Fibroblast of skin of right quadriceps (primary cell): ENCODE results near the gene ZNF622.

Experiments used
- DNase-seq: peaks from one replicate; pipeline ENCODE4 v3.0.0-alpha.2; 2013

ZNF622 gene, protein sequence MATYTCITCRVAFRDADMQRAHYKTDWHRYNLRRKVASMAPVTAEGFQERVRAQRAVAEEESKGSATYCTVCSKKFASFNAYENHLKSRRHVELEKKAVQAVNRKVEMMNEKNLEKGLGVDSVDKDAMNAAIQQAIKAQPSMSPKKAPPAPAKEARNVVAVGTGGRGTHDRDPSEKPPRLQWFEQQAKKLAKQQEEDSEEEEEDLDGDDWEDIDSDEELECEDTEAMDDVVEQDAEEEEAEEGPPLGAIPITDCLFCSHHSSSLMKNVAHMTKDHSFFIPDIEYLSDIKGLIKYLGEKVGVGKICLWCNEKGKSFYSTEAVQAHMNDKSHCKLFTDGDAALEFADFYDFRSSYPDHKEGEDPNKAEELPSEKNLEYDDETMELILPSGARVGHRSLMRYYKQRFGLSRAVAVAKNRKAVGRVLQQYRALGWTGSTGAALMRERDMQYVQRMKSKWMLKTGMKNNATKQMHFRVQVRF

DNA sequence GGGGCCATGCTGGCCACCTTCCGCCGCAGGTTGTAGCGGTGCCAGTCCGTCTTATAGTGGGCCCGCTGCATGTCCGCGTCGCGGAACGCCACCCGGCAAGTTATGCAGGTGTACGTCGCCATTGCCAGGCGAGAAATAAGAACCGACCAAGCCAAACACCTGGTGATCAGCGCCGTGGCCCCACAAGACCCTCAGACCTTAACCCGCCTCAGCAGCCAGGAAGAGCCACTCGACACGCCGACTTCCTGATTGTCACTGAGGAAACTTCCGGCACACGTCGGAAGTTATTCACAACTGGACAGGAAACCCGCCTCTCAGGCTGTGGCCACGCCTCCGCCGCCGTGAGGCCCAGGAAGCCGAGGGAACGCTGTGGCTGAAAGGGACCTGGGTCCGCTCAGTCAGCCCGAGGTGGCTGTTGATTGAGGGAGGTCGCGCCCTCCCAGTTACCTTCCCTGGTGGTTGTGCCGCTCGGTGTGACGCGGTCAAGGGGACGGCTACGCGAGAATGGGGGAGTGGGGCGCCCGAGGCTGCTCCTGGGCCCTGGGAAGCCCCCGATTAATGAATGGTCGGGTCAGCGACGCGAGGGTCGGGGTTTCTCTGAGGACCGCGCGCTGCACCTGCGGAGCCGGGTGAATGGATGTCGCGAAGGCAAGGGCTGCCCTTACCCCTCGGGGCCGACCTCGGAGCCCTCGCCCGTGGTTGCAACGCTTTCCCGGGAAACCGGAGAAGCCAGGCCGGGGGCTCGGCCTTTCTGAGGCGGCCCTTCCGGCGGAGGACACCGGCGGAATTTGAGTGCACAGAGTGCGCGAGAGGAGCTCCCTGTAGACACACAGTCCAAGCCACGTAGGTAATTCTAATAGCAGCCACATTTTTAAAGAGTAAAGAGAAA is at the start of gene ZNF622:
ZNF622 (minus strand) TSS at position 257 of the 889 bp plus-strand sequence; CDS start at position 122, 135 bp downstream.
- DNase-seq, result peak; percentile 86

DNA sequence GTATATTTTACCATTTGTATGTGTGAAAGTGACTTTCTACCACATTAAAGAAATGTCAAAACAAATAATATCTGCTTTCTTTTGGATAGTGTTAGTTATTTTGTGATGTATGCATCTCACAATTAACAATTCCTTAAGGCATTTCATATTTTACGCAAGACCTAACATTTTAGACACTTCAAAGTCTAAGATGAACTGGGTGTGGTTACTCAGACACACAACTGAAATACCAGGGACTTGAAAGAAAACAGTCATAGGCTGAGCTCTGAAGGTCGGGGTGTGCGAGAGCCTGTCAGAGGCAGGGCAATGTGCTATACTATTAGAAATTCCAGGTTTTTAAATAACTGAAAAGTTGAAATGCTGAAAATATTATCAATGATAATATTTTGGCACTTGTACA is 44.5 kb upstream of the ZNF622 start:
- DNase-seq, result no peak

DNA sequence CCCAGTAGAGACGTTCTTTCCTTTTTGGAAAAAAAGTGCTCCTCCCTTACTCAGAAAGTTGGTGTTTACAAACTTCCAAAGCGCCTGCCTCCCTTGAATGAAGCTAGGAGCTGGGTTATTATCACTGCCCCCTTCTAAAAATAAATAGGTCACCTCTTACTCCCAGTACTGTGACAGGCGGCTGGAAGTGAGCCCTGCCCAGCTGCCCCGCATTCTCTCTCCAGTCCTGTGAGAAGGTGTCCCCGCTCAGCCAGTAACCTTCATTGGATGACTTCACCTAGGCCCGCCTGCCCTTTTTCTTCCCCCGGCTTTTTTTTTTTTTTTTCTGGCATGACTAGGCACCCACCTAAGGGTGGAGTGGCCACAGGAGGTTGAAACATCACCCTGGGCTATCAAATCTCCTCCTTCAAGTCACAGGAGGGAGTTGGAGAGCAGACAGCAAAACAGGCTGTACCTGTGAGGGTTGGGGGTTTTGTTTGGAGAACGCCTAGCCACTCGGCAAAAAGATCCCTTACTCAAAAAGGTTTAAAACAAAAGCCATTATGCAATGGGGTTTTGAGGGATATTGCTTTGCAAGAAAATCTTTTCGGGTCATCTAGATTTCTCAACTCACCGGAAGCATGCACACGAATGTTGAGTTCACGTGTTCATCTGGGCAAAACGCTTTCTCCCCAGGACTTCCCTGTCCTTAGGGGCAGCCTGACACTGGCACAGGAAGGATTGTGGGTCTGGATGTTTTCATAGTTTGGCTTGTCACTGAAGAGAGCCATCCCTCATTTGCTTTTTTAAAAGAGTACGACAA is 43.3 kb upstream of the ZNF622 start:
- DNase-seq, result no peak

DNA sequence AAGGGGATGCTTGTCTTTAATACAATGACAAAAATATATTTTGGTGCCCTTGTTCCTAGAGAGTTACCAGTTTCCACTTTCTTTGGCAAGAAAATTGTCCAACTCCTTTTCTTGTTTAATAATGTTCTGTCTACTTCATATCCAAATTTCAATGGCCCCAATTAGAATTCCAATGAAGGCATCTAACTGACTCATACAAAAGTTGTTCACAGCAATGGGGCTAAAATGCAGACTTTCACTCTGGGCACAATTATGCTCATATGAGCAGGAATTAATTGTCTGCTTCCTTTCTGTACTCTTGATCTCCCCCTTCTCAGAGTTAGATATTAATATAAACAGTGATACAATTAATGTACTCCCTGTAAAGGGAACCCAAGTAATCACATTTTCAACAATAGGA is 42.1 kb upstream of the ZNF622 start:
- DNase-seq, result peak; percentile 54

DNA sequence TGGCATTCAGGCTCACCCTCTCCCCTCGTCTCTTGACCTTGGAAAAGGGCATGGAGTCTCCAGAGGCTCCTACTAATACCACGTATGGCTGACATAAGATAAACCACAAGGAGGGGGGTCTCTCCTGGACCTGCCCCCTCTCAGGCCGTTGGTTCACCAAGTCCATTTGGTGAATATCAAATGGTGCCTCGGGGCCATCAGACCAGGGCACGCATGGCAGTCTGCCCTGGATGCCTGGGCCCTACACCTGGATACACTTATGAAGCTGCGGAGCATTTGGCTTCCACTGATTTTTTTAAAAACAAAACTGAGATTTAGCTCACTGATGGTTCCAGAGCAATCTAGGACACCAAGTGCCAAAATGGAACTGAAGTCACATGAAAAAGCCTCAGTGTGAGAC is 40.3 kb upstream of the ZNF622 start:
- no peak for DNase-seq

DNA sequence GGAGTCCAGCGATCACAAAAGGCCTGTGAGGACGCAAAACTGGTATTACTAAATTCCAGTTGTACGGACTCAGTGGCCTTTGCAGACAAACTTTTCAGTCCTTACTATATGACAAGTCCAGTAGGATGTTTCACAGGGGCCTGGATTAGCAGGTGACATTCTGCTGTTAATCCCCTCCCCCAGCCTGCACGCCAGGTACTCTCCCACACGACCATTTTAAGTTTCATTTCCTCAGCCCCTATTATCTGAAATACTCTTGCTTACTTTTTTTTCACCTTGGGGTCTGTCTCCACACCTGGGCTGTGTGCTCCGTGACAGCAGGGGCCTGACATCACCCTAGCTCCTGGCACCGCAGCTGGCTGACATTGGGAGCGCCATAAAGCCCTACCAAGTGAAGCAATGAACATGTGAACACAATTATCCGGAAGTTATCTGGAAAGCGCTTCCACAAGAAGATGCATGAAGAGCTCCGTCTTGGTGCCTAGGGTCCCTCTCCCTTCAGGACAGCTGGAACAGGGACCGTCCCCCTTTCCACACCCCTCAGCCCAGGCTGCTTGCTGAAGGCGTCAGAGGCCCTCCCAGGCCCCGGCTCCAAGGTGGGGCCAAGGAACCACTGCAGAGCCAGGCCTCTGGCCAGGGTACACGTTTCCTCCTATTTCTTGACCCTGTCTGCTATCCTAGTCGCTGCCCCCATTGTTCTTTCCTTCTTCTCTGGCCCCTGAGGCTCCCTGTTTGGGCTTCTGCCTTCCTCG is 39.7 kb upstream of the ZNF622 start:
- DNase-seq, result no peak

DNA sequence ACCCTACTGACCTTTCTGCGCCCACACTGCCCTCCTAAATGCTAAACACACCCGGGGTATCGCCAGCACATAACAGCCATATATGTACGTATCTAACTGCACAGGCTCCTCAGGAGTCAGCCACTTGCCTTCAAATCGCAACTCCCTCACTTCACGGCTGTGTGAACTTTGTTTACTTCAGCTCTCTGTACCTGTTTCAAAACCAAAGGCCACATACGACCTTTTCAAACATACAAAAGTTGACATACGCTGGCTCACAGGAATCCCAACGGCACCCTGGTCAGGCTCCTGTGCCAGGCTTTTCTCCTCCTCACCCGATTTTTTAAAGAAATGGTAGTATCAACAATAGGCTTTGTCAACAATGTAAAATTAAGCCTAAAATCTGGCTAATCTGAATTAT is 39.0 kb upstream of the ZNF622 start:
- no peak for DNase-seq

DNA sequence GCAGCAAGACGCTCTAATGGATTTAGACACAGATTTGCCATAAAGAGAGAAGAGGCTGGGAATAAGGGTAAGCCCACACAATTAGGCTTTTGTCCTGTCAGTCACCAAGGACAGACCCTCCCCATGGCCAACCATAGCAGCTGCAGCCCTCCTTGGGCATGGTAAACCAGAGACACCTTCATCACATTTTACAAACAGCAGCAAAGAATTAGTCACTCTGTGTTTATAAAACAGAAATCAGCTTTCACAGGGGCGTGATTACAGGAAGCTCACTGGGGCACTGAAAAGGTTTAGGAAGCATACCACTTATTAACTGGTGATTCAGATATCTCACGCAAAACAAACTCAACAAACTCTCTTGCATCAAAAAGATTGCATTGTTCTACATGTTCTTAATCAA is 37.3 kb upstream of the ZNF622 start:
- DNase-seq, result no peak

DNA sequence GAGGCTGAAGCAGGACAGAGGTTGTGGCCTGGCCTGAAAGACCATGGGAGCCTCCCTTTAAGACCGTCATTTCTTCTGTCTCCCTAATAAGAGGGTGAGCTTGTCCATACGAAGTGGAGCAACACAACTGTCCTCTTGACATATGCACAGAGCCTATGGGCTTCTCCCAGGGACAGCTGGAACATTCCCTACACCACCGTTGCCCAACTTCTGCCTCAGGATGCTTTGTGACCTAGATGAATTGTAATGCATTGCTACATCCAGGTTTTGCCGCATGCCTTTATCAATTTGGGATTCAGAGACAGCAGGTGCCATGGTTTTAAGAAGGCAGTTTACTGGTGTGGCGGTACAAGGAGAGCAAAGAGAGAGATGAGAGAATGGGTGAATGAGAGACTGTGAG is 34.4 kb upstream of the ZNF622 start:
- no peak for DNase-seq

DNA sequence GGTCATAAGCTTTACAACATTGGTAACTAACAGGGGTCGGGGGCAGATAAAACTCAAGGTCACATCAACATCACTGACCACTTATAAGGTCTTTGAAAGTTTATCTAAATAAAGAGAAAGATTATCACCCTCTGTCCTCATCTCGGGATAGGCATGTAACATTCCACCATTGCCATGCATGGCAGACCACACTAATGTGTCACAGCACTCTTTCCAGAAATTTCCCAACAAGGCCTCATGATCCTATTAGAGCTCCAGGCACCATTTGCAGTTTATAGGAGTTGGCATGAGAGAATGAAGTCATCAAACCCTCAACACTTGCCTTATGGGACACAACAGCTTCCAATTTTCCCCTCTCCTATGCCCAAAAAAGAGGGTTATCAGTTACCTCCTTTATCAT is 31.9 kb upstream of the ZNF622 start:
- DNase-seq, result no peak

DNA sequence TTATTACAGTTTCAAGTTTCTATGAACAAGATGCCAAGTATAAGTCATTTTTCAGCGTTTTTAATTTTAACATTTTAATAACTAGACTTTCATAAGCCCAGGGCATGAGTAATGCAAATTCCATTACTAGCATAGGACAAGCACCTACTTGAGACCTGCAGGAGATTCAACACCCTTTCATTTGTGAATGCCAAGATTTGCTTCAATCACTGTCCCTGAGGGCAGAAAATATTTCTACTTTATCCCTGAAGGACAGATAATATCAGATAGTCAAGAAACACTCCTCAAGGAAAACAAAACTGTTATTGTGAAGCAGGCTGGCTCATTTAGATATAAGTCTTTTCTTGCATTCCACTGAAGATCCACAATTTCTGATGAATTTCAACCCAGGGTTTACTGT is 27.7 kb upstream of the ZNF622 start:
- no peak for DNase-seq

DNA sequence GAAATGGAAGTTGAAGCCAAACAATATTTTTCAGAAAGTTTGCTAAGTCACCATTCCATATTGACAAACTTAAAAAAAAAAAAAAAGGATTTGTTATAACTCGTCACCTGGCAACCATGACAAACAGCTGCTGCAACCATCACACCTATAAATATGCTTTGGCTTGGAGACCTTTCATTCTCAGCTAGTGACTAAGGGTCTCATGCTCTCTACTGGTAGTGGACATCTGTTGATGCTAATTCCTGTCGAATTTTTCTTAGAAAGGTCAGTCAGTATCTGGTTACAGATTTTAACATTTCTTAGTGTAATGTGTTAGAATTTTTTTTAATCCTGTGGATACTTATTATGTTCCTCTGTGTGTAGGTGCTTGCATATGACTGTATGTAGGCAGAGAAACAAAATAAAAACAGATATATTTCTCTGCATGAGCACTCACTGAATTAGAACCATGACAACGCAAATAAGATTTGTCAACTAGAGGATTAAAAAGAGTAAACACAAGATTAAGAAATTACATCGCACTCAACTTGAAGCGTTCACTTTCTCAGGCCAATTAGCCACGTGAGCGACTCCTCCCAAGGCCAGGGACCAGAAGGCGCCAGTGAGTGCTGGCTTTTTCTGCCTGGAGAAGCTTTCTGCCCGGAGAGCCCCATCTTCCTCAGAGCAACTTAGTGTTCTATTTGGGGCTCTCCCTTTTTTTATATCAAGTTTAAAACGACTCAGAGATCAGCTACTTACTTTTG is 27.0 kb upstream of the ZNF622 start:
- DNase-seq, result peak; percentile 36

DNA sequence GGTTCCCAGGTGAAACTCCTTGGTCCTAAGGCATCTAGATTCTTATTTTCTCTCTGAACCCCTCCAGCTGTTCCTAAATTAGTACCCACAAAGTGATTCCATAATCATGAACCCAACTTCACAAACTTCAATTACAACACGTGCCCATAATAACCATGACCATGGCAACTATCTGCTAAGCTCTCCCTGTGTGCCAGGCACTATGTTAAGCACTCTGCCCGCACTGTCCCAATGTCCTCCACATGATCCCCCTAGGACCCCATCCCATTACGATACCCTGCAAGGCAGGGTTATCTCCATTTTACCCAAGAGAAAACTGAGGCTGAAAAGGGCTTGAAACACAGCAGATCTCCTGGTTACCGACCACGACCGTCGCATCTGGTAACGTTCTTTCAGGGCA is 25.3 kb upstream of the ZNF622 start:
- no peak for DNase-seq

DNA sequence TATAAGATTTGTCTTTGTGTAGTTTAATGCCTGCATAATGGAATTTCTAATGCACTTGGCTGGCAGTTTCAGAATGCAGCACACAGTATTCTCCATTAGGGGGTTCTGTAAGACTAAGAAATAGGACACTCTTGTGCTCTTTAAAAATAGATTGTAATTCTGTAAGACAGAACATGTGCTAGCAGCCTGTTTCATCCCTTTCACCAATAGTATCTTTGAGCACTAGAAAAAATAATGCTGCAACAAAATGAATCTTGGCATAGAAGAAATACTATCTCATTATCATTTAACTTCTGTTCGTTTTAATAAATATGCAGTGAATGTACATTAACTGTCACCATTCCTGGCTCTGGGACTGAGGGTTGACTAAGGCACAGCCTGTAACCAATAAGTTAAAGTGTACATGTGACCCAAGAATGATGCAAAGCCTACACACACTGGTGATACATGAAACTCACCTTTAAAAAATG is 23.8 kb upstream of the ZNF622 start:
- DNase-seq, result peak; percentile 40

DNA sequence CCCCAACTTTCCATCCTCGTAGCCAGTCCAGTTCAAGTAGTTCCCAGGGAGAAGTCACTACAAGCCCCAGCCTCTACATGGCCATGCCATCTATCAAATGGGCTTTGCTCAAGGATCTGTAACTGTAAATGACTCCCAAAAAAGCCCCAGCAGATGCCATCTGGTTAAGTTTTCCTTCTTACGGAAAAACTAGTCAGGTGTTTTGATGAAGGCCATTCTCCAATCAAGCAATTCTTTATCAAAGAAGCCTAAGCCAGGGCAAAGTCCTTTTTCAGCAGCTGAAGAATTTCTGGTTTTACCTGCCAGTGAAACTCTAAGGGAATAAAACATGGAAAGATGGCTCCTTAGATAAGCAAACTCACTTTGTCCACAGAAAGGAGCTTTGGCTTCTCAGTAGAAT is 21.9 kb upstream of the ZNF622 start:
- DNase-seq, result no peak

DNA sequence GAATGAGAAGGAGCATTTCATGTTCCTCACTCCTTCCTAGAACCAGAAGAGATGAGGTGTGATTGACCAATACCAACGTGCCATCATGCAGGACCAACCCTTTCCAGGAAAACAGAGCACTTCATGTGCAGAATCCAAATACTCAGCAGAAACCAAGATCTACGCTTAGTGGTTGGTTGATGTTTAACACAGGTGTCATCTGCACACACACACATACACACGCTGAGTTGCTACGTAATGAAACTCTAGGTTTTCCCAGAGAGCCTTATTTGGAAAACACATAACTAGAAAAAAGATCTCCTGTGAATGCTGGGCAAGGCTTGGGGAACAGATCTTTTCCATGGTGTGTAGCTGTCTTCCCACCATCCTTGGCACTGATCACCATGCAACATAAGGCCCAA is 21.1 kb upstream of the ZNF622 start:
- no peak for DNase-seq

DNA sequence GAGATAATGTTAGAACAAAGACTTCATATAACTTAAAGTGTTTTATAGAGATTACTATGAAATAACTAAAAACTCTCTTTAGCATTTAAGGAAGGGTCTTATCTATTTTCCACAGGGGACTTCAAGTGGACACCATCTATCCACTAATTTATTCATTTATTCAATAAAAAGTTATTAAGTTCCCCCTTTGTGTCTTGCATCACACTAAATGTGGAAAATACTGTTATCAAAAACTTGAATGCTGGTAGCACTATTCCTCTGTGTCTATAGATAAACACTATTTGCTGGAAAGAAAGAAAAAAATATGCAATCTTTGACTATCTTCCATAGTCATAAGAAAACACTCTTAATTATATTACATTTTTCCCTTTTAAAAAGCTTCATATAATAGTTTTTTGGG is 20.1 kb upstream of the ZNF622 start:
- no peak for DNase-seq

DNA sequence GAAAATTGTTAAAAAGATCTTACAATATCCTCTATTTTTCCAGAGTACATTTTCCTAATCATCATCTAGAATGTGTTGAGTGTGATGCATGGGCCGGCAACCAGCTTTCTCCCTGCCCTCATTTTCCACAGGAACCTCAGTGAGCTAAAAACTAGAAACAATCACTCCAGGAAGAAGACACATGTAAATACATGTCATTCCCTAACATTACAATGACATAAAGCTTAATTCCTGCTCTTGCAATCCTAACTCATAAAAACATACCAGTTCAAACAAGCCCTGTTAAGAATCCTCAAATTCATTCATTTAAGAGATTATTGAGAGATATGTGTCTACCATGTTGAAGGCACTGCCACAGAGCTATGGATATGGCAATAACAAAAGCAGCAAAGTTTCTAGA is 18.5 kb upstream of the ZNF622 start:
- no peak for DNase-seq

DNA sequence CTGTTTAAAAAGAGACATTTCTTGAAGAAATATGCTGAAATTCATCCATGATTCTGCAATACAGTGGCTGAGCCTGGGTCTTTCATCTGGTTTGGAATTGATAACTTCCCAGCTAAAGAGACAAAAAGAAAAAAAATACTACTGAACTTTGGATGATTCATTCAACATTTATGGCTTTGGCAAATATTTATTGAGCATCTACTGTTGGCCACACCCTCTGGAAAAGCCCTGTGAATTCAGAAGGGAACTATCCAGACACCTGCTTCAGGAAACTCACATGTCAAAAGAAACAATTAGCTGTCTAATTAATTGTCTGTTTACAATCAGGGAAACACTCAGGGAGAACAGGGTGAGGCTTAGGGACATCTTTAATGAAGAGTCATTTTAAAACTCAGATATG is 17.8 kb upstream of the ZNF622 start:
- no peak for DNase-seq

DNA sequence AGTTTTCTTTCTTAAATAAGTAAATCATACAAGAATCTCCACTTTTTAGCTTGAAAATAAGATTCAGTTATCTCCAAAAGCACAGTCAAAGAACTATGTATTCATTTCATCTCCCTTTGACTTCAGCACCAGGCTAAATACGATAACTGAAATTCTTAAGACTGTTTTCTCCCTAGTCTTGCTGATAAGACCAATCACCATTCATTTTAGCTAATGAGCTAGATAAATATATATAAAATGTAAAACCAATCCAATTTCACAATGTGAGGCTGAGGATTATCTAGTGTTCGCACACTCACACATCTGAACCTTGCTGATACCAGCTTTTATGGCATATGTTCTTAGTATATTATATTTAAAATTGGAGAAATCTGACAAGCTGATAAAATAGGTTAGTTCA is 17.3 kb upstream of the ZNF622 start:
- DNase-seq, result no peak

DNA sequence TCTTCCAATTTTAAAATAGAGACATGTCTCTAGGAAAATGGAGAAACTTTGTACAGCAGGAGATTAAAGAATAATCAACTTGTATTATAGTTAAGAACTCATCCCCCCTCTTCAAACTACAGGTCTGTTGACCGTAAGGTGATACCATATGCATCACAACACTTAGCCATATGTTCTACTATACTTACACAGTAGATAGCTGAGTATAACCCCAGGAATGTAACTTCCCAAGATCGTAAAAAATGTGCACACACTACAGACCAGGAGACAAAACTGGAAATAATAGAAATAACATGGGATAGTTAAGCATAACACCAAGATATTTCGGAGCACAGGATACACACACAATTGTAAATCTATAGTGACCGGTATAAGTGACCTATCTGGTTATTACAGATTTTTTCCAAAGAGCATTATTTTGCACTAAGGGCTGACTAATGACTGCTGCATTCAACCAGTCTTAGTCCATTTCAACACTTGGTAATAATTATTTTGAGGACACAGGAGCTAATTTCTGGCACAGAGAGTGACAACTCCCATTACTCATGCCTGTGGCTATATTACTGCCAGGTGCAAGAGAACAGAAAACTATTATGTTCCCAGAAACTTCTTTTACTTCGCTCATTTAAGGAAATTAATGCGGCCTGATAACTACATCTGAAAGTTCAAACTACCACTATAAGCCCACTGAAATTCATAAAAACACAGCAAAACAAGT is 15.4 kb upstream of the ZNF622 start:
- peak; percentile 63 for DNase-seq
